Measurements from ENCODE around the gene GPER1. TPM values are rescaled to one million over a fixed set of nuclear protein-coding genes. Genes with fewer than 3 reads are reported as not detected.
A peak's percentile ranks its signal among the peaks of the same experiment; 100 is the strongest.

Gene GPER1
- total and polyA plus RNA-seq, 4 donors: 2.9 to 23.1 (median 7.4) TPM

DNA sequence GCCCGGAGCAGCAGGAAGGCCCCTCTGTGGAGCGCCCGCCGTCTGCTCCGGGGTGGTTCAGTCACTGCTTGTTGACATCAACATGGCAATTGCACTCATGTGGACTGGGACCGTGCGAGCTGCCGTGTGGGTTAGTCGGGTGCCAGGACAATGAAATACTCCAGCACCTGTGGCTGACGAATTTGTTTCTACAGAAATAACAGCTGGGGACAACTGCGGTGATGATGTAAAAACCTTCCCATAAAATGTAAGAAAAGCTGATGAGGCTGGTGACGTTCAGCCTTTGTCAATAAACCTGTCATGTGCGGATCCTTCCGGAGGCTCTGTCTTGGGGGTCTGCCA is 5.6 kb downstream of the GPER1 start:
- 52% methylated on average over 14 of the region's 14 CpGs for WGBS
- H3K27ac ChIP-seq (ENCODE audit: low read depth in 1 of 2, low read length in 2 of 2): peak overlapping the region; percentile 83 to 91

More for the DNA sequence above, 5.6 kb downstream of the GPER1 start:
- Histone ChIP-seq H3K36me3 (ENCODE audit: control insufficient read depth in 4 of 4, insufficient read depth in 3 of 4, low read depth in 1 of 4, low read length in 3 of 4) (peaks cover 0 to 4% (median 0%) of the 10 kb centered on the region in 4 donors), H3K9ac (ENCODE audit: low read depth in 1 of 2, low read length in 2 of 2) (no peak overlapping the region), H3K27me3 (ENCODE audit: control insufficient read depth in 4 of 4, insufficient read depth in 4 of 4, low read length in 3 of 4) (no peaks in the 10 kb centered on the region), H3K4me3 (ENCODE audit: low read depth in 1 of 3, low read length in 3 of 3) (peak overlapping the region in 2 of 3 donors; percentile 6 to 16), H3K9me3 (ENCODE audit: control insufficient read depth in 4 of 4, low read length in 3 of 4) (no peaks in the 10 kb centered on the region), H3K4me1 (ENCODE audit: control insufficient read depth in 4 of 4, insufficient read depth in 4 of 4, low read length in 3 of 4) (peaks cover 11 to 57% (median 36%) of the 10 kb centered on the region in 4 donors)
- no peak for TF ChIP-seq HNF4G (IDR thresholded peaks at IDR 0.05)
- TF ChIP-seq, protein P1, sequence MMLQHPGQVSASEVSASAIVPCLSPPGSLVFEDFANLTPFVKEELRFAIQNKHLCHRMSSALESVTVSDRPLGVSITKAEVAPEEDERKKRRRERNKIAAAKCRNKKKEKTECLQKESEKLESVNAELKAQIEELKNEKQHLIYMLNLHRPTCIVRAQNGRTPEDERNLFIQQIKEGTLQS (IDR thresholded peaks at IDR 0.05): no peak
- no peak for TF ChIP-seq SP1 (IDR thresholded peaks at IDR 0.05)
- TF ChIP-seq, protein P2, sequence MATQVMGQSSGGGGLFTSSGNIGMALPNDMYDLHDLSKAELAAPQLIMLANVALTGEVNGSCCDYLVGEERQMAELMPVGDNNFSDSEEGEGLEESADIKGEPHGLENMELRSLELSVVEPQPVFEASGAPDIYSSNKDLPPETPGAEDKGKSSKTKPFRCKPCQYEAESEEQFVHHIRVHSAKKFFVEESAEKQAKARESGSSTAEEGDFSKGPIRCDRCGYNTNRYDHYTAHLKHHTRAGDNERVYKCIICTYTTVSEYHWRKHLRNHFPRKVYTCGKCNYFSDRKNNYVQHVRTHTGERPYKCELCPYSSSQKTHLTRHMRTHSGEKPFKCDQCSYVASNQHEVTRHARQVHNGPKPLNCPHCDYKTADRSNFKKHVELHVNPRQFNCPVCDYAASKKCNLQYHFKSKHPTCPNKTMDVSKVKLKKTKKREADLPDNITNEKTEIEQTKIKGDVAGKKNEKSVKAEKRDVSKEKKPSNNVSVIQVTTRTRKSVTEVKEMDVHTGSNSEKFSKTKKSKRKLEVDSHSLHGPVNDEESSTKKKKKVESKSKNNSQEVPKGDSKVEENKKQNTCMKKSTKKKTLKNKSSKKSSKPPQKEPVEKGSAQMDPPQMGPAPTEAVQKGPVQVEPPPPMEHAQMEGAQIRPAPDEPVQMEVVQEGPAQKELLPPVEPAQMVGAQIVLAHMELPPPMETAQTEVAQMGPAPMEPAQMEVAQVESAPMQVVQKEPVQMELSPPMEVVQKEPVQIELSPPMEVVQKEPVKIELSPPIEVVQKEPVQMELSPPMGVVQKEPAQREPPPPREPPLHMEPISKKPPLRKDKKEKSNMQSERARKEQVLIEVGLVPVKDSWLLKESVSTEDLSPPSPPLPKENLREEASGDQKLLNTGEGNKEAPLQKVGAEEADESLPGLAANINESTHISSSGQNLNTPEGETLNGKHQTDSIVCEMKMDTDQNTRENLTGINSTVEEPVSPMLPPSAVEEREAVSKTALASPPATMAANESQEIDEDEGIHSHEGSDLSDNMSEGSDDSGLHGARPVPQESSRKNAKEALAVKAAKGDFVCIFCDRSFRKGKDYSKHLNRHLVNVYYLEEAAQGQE (IDR thresholded peaks at IDR 0.05): no peak
- TF ChIP-seq TAF1 (conservative IDR thresholded peaks at IDR 0.05): no peak
- no peak for TF ChIP-seq NR2F2 (IDR thresholded peaks at IDR 0.05)
- TF ChIP-seq, protein P3, sequence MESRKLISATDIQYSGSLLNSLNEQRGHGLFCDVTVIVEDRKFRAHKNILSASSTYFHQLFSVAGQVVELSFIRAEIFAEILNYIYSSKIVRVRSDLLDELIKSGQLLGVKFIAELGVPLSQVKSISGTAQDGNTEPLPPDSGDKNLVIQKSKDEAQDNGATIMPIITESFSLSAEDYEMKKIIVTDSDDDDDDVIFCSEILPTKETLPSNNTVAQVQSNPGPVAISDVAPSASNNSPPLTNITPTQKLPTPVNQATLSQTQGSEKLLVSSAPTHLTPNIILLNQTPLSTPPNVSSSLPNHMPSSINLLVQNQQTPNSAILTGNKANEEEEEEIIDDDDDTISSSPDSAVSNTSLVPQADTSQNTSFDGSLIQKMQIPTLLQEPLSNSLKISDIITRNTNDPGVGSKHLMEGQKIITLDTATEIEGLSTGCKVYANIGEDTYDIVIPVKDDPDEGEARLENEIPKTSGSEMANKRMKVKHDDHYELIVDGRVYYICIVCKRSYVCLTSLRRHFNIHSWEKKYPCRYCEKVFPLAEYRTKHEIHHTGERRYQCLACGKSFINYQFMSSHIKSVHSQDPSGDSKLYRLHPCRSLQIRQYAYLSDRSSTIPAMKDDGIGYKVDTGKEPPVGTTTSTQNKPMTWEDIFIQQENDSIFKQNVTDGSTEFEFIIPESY (IDR thresholded peaks at IDR 0.05): no peak
- TF ChIP-seq, protein P4, sequence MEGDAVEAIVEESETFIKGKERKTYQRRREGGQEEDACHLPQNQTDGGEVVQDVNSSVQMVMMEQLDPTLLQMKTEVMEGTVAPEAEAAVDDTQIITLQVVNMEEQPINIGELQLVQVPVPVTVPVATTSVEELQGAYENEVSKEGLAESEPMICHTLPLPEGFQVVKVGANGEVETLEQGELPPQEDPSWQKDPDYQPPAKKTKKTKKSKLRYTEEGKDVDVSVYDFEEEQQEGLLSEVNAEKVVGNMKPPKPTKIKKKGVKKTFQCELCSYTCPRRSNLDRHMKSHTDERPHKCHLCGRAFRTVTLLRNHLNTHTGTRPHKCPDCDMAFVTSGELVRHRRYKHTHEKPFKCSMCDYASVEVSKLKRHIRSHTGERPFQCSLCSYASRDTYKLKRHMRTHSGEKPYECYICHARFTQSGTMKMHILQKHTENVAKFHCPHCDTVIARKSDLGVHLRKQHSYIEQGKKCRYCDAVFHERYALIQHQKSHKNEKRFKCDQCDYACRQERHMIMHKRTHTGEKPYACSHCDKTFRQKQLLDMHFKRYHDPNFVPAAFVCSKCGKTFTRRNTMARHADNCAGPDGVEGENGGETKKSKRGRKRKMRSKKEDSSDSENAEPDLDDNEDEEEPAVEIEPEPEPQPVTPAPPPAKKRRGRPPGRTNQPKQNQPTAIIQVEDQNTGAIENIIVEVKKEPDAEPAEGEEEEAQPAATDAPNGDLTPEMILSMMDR (IDR thresholded peaks at IDR 0.05; ENCODE audit: low read depth, low read length, missing input control): no peak
- TF ChIP-seq JUND (IDR thresholded peaks at IDR 0.05): no peak
- no peak for TF ChIP-seq FOXA2 (IDR thresholded peaks at IDR 0.05)
- no peak for TF ChIP-seq RAD21 (IDR thresholded peaks at IDR 0.05)
- TF ChIP-seq FOXA1 (IDR thresholded peaks at IDR 0.05): no peak
- no peak for TF ChIP-seq RXRA (IDR thresholded peaks at IDR 0.05)
- TF ChIP-seq YY1 (IDR thresholded peaks at IDR 0.05): no peak
- no peak for TF ChIP-seq EGR1 (IDR thresholded peaks at IDR 0.05; ENCODE audit: low read depth in 2 of 2)
- TF ChIP-seq HNF4A (conservative IDR thresholded peaks at IDR 0.05): no peak
- TF ChIP-seq GABPA (IDR thresholded peaks at IDR 0.05 in 1 of 2, conservative IDR thresholded peaks at IDR 0.05 in 1 of 2): no peak
- TF ChIP-seq, protein P5, sequence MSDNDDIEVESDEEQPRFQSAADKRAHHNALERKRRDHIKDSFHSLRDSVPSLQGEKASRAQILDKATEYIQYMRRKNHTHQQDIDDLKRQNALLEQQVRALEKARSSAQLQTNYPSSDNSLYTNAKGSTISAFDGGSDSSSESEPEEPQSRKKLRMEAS (IDR thresholded peaks at IDR 0.05): no peak
- no peak for DNase-seq (ENCODE audit: low spot score)
